HuH-7 (cell line): ENCODE data around the gene KCNN3.

Experiments used
- DNase-seq: peaks from one replicate; pipeline ENCODE4 v3.0.0; 2011; ENCODE audit warnings: low spot score

KCNN3 gene

GRCh38 chr1:154791292-154792166 is 78.6 kb downstream of the KCNN3 start:
- no peak for DNase-seq

GRCh38 chr1:154788886-154789285 is 81.2 kb downstream of the KCNN3 start:
- DNase-seq = no peak

- no peak for DNase-seq
Measured at GRCh38 chr1:154788110-154788870, 81.8 kb downstream of the KCNN3 start.

DNA sequence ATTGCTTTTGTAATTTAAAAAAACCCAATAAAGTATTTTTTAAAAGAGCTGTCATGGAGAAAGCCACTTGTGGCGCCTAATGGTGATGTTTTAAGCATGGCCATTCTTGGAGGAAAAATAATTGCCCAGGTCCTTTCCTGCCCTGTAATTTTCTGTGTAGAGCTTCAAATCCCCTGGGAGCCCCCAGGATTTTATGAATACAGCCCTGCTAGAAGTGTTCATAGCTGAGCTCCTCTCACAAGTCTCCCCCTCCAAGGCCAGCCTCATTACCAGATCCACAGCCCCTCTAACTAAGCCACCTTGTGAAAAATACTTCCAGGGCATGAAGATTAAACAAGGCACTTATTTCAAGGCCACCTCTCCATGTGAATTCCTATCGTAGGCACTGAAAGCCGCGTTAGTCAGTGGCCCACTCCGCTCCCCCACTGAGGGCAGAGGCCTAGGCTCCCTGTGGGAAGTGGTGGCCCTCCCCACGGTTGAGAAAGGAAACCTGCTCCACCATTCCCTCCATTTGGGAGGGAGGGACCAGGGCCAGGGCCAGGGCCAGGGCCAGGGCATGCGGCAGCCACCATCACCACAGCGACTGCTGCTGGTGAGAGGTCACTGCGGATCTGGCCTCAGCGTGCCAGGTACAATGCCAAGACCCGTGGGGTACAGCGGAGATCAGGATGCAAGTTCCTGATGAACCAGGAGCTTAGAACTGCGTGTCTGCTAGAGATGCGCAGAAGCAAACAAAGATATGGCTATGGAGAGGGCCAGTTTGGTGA is 83.1 kb downstream of the KCNN3 start:
- DNase-seq = no peak

DNA sequence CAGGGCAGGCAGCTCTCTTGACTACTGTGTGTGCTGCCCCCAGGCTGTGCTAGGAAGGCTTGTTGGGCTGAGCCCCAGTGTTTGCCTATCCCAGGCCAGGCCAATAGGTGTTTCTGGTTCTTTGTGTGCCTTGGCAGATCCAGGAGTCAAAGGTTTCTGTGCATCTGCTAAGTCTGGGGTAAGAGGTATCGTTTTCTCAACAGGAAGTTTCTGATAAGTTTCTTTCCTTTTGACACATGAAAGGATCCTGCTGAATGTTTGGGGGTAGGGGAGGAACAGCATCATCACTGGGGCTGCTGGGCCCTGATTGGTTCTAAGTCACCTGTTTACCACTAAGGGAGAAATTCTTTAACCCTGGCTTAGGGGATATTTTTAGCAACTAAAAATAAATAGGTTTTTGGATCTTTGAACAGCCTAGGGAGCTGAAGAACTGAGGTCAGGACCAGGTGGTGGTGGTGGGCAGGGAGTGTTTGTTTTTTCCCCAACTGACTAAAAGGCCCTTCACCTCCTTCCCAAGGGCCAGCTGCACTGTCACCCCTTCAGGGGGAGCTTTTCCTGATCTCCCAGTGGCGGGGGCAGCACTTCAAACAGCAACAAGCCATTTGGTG is 85.1 kb downstream of the KCNN3 start:
- DNase-seq = no peak

GRCh38 chr1:154784416-154784815 is 85.7 kb downstream of the KCNN3 start:
- no peak for DNase-seq

DNA sequence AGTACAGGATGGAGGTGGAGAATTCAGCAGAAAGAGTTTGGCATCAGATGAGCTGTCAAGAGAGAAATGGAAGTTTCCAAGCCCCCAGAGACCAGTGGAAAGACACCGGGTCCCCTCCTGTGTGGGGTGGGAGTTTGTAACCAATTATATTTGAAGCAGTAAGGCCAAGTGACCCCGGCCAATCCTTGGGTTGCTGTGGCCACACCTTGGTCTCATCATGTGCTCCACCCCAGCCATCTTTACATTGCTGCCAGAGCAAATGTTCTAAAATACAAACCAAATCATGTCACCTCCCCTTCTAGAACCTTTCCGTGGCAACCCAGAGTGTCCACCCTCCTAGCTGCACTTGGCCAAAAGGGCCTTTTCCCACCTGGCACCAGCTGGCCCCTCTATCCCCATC is 86.1 kb downstream of the KCNN3 start:
- DNase-seq = no peak

- no peak for DNase-seq
Measured at GRCh38 chr1:154780541-154780940, 89.5 kb downstream of the KCNN3 start.

DNA sequence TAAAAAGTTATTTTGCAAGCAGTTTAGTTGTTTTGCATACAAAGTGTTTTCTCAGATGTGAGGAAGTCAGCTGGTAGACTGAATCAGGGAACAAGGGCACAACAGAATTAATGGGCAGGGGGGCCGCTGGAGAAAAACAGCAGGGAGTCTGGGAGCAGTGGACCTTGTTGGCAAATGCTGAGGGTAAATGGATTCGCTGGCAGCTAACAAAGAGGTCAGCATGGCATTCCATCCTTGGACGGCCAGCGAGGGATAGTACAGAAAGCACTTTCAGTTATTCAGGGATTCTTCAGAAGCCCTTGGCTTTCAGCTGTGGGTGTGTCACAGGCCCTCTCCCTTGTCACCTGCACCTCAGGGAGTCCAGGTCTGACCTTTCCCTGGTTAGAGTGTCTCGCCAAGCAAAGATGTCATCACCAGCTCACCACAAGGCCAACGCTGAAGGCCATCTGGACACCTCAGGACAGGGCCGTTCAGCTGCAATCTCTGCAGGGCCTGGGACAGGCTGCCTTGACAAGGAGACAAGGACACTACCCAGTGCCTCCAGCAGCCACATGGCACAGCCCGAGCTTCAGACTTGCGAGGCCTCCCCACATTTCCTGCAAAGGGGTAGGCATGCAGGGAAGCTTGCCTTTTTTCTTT is 90.4 kb downstream of the KCNN3 start:
- no peak for DNase-seq

GRCh38 chr1:154778944-154779343 is 91.1 kb downstream of the KCNN3 start:
- no peak for DNase-seq

DNA sequence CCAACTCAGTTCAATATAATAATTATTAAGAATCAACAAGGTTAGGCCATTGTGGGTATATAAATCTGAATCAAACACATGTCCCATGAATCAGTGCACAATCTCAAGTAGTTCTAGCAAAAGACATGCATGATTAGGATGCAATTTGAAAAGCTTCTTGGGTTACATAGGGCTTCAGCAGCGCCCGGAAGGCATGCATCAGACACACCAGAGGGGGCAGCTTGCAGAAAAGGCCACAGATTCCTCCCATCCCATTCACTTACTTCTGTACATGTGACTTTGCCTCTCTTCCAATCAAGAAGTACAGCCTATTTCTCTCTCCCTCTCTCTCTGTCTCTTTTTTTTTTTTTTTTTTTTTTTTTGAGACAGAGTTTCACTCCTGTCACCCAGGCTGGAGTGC is 91.8 kb downstream of the KCNN3 start:
- DNase-seq = no peak

DNA sequence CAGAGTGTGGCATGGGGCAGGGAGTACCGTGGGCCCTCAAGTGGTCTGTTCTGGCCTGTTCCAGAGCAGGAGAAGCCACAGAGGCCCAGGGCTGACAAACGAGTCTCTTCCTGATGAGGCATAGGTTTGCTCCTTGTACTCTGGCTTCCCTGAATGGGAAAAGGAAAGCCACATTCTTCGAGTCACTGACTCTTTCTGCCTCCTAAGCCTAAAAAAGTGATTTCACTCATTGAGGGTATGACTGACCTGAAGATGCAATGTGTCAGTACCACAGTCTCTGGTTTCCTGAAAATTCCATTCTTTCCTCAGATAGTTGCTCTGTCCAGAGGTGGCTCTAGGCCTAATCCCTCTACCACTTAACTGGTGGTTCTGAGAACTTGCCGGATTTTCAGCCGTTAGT is 92.3 kb downstream of the KCNN3 start:
- DNase-seq = no peak

DNA sequence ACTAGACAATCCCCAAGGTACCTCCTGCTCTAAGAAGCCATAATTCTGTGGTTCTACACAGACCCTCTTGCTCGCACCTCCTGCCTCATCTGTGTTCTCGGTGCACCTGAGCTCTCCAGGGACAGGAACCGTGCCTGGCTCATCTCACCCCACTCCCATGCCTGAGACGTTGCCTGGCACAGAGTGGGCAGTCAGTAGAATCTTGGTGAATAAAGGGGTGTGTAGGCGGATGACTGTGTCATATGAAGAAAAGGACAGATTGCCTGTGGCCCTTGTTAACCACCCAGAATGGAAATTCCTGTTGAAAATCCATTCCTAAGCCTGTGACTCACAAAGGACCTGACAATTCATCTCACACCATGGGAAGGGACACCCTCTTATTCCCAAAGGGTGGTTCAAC is 92.9 kb downstream of the KCNN3 start:
- DNase-seq = no peak

DNA sequence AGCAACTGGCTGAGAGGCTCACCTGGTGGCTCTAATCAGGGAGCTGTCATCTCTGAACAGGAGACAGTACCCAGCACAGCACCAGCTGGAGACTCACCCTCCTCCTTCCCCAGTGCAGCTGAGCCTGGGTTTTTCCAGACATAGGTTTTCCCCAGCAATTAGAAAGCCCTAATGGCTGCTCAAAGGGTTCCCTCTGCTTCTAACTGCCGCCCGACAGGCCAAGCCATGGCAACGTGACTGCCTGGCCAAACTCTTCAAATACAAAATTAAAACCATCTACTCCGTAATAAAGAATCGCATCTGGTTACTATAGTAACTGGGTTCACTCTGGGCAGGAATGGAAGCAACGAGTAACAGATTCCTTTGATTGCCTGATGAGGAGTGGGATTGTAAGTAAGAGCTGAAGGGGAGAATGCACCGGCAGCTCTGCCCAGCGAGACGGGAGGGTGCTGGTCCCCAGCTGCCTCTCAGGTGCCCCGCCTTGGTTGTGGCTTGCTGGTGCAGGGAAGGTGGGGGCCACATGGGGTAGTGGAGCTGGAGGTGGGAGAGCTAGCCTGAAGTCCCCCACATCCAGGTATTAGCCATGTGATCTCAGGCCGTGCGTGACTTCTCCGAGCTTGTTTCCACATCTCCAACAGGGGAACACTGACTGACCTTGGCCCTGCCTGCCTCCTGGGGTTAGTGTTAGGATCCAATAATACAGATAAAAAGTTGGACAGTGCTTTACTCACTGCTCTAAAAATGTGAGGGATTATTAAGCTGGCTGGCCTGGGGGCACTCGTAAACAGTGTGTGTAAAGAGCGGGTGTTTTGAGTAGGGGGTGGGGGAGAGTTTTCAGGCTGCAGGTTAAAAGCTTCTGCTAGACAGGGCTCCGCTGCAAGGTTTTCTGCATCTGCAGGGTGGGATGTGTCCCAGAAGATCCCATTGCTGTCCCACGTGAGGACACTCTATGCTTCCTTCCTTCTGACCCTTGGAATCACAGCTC is 94.2 kb downstream of the KCNN3 start:
- DNase-seq = no peak

GRCh38 chr1:154774175-154774855 is 95.8 kb downstream of the KCNN3 start:
- no peak for DNase-seq

GRCh38 chr1:154773551-154773950 is 96.5 kb downstream of the KCNN3 start:
- no peak for DNase-seq

- no peak for DNase-seq
Measured at GRCh38 chr1:154772606-154773506, 97.2 kb downstream of the KCNN3 start.

DNA sequence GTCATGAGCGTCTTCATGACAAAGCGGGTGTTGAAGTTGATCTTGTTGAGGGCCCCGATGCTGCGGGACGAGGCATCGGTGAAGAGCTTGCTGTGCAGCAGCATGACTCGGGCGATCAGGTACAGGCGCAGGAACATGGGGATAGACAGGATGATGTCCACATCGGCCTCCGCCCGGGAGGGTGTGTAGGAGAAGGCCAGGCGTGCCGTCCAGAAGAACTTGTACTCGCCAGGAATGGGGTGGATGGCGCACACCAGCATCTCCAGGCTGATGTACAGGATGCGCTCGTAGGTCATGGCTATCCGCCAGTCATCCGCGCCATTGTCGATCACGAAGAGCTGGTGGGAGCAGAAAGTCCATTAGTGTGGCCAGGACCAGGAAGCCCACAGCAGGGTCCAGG is 98.0 kb downstream of the KCNN3 start:
- no peak for DNase-seq
